Ovary (tissue), 9 donors: ENCODE results near the gene LRRC49. TPM values are rescaled to one million over a fixed set of nuclear protein-coding genes. Genes with fewer than 3 reads are reported as not detected.

Source experiments
- DNase-seq, 5 donors: peaks; one replicate each; pipeline ENCODE4 v3.0.0-alpha.2; 2019 to 2020
- H3K27ac ChIP-seq, 2 donors: fragments of 200-600 bp; one replicate each; pipeline versions ENCODE4 v1.5.1 to v1.8.0; 2019 to 2022
- H3K27me3 ChIP-seq: fragments of 200-600 bp; one replicate; pipeline ENCODE4 v1.8.0; 2022
- H3K36me3 ChIP-seq: fragments of 200-600 bp; sonication (generic); one replicate; pipeline ENCODE4 v1.5.1; 2019
- H3K4me1 ChIP-seq: one replicate; pipeline ENCODE4 v1.8.1; 2013; ENCODE audit warnings: mild to moderate bottlenecking, moderate library complexity; ENCODE audit not compliant: insufficient read depth
- H3K4me3 ChIP-seq: fragments of 200-600 bp; sonication (generic); one replicate; pipeline ENCODE4 v1.5.1; 2017
- H3K9me3 ChIP-seq, 2 donors: fragments of 200-600 bp in 1 of 2; sonication (generic) in 1 of 2; one replicate each; pipeline versions ENCODE4 v1.5.1 to v1.8.1; 2013 to 2019; ENCODE audit warnings: mild to moderate bottlenecking in 1 of 2, moderate library complexity in 1 of 2
- EP300 ChIP-seq: sonication (generic); formaldehyde crosslinking; IDR thresholded peaks from one replicate; pipeline ENCODE4 v1.6.1; 2017; ENCODE audit warnings: antibody characterized with exemption
- POLR2A ChIP-seq: fragments of 450-650 bp; IDR thresholded peaks from one replicate; pipeline ENCODE4 v1.6.1; 2017; ENCODE audit warnings: antibody characterized with exemption, mild to moderate bottlenecking, moderate library complexity
- WGBS, 3 donors: extraction: QIAGEN DNeasy Blood & Tissue Kit in 1 of 3; methylation state at CpG; one replicate each; pipeline versions ENCODE4 v1.1.5 to v1.1.7; 2013 to 2017; 5-methylcytosine and 5-hydroxymethylcytosine counted together
- intact Hi-C, 4 donors: fragments of 100-400 bp; cut with DNase I; formaldehyde crosslinking; loops; one replicate each; pipeline versions ENCODE4 v1.11.0 to v1.15.1; 2022 to 2023
- polyA plus RNA-seq, 2 donors: library from polyadenylated mRNA; stranded (reverse); fragments of 200-250 nt in 1 of 2; fragments of 350-450 nt in 1 of 2; fragmentation: Illumina TruSeq in 1 of 2; extraction: RNeasy Lipid Tissue Mini Kit (QIAGEN cat#74804) in 1 of 2; gene quantifications; one replicate each; pipeline ENCODE4 v1.2.3, GENCODE V29; 2013 to 2014
- total RNA-seq, 7 donors: library from RNA; depleted of rRNA in 2 of 7; stranded (reverse); fragments of >200 nt in 2 of 7; fragmentation: NEBNext Ultra II Directional in 3 of 7; extraction: Animal tissue kit (Norgen Biotek cat#: 25700) in 3 of 7; gene quantifications; one replicate each; pipeline versions ENCODE4 v1.1.0 to v1.2.4, GENCODE V29; 2016 to 2023
- TF ChIP-seq, protein P1 (sequence below), 3 donors: fragments of 450-650 bp in 2 of 3; fragments of 200-600 bp in 1 of 3; IDR thresholded peaks; one replicate each; pipeline versions ENCODE4 v1.5.1 to v1.8.0; 2016 to 2022; ENCODE audit warnings: antibody characterized with exemption in 3 of 3, mild to moderate bottlenecking in 1 of 3
- donor health status: DM: no; HTN: no; CAD: no; lungs with moderate emphysema.
- donor health status: DM: no; HTN: no; CAD: no.
- donor health status: Bipolar disorder and iron deficiency.
- donor health status: DM: yes; HTN: yes; CAD: no.
- donor health status: DM: no; HTN: no; CAD: no.
- donor health status: DM: yes; HTN: yes; CAD: no.

The LRRC49 gene
- total and polyA plus RNA-seq, 9 donors = 11.9 to 34.6 (median 16.1) TPM

DNA sequence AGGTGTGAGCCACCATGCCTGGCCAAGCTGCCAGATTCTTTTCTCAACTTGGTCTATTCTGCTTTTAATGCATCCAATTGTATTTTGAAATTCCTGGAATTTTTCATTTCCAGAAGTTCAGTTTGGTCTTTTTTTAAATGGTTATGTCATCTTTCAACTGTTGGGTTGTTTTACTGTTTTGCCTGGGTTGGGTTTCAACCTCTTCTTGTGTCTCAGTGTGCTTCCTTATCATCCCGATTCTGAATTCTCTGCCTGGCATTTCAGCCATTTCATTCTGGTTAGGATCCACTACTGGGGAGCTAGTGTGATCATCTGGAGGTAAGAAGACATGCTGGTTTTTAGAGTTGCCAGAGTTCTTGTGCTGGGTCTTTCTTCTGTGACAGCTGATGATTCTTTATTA is 61.5 kb downstream of the LRRC49 start:
- H3K4me3 ChIP-seq = no peak overlapping the region
- intact Hi-C loops = no loop called here
- no peak for DNase-seq
- 65 to 73% (median 69%) methylated on average over 1 of the region's 1 CpG for WGBS, 3 donors
- no peak overlapping the region for H3K27ac ChIP-seq
- H3K9me3 ChIP-seq = no peaks in the 10 kb centered on the region
- H3K36me3 ChIP-seq = no peaks in the 10 kb centered on the region
- no peaks in the 10 kb centered on the region for H3K27me3 ChIP-seq
- no peaks in the 10 kb centered on the region for H3K4me1 ChIP-seq
- TF ChIP-seq, protein P1, sequence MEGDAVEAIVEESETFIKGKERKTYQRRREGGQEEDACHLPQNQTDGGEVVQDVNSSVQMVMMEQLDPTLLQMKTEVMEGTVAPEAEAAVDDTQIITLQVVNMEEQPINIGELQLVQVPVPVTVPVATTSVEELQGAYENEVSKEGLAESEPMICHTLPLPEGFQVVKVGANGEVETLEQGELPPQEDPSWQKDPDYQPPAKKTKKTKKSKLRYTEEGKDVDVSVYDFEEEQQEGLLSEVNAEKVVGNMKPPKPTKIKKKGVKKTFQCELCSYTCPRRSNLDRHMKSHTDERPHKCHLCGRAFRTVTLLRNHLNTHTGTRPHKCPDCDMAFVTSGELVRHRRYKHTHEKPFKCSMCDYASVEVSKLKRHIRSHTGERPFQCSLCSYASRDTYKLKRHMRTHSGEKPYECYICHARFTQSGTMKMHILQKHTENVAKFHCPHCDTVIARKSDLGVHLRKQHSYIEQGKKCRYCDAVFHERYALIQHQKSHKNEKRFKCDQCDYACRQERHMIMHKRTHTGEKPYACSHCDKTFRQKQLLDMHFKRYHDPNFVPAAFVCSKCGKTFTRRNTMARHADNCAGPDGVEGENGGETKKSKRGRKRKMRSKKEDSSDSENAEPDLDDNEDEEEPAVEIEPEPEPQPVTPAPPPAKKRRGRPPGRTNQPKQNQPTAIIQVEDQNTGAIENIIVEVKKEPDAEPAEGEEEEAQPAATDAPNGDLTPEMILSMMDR (IDR thresholded peaks at IDR 0.05) = no peak
- no peak for TF ChIP-seq EP300
- no peak for TF ChIP-seq POLR2A

DNA sequence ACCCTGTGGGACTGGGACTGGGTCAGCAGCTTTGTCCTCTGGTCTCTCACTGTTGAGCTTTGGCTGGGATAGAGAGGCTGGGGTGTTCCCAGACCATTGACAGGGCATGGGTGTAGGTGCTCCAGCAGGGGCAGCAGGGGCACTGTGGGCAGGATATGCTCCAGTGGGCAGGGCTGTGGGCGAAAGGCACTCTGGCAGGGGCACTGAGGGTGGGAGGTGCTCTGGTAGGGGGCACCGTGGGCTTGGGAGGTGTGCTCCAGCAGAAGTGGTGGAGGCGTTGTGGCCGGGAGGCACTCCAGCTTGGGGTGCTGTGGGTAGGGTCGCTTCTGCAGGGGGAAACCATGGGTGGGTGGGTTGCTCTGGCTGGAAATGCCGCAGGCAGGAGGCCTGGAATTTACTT is 62.1 kb downstream of the LRRC49 start:
- Histone ChIP-seq H3K4me3 (no peak overlapping the region), H3K27ac (no peak overlapping the region), H3K36me3 (no peaks in the 10 kb centered on the region), H3K9me3 (no peaks in the 10 kb centered on the region), H3K4me1 (no peaks in the 10 kb centered on the region), H3K27me3 (no peaks in the 10 kb centered on the region)
- WGBS, 3 donors = 92 to 99% (median 94%) methylated on average over 6 of the region's 6 CpGs
- no peak for TF ChIP-seq EP300
- TF ChIP-seq, protein P1 (IDR thresholded peaks at IDR 0.05) = no peak
- TF ChIP-seq POLR2A = no peak
- DNase-seq = no peak
- intact Hi-C loops = no loop called here

DNA sequence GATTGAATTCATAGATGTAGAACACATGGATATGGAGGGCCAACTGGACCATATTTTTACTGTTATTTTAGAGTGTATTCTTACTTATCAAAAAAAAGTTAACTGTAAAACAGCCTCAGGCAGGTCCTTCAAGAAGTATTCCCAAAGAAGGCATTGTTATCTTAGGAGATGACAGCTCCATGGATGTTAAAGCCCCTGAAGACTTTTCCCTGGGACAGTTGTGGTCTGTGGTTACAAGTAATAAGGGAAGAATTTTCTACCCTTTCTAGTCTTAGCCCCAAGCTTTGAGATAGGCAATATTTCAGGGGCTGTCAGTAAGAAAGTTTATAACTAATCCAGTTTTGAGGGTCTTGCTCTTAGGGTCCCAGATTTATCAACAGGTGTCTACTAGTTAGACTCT is 62.5 kb downstream of the LRRC49 start:
- no peak for DNase-seq
- Histone ChIP-seq H3K4me3 (no peak overlapping the region), H3K9me3 (no peaks in the 10 kb centered on the region), H3K36me3 (no peaks in the 10 kb centered on the region), H3K27me3 (no peaks in the 10 kb centered on the region), H3K27ac (no peak overlapping the region), H3K4me1 (no peaks in the 10 kb centered on the region)
- intact Hi-C loops = no loop called here
- TF ChIP-seq POLR2A (no peak), EP300 (no peak)
- TF ChIP-seq, protein P1 (IDR thresholded peaks at IDR 0.05) = no peak

DNA sequence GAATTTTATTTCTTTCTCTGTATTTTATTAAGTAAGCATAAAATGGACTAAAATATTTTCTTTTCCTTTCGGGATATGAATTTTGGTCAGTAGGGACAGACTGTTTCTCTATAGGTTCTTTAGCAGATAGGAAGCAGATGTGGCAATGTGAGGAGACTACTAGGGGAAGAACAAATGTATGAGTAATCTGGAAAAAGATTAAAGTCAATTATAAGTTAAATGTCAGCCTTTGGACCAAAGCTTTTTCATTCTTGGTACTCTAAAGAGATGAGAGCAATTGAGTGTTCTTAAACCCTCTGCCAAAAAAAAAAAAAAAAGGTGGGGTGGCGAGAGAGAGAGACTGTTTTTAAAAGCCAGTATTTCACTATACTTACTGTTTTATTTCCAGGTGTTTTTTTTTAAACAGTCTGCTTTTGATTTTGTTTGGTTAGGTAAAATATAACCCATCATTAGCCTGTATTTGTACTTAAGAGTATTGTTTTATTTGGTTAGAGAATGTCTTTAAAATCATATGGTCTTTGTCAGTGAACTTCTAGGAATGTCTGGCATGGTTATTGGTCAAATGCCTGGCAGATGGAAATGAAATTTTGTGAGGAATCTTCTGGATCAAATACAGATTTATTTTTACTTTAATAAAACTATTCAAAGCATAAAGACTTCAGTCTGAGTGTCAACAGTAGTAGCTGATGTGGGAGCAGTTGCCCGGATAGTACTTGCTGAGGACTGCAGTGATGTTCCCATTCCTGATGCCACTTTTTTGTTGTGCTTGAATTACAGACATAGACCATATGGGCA is 63.8 kb downstream of the LRRC49 start:
- Histone ChIP-seq H3K27me3 (no peaks in the 10 kb centered on the region), H3K4me3 (no peak overlapping the region), H3K4me1 (no peaks in the 10 kb centered on the region), H3K9me3 (no peaks in the 10 kb centered on the region), H3K27ac (no peak overlapping the region), H3K36me3 (no peaks in the 10 kb centered on the region)
- DNase-seq = no peak
- 45 to 65% (median 49%) methylated on average over 3 of the region's 3 CpGs for WGBS, 3 donors
- intact Hi-C loops = no loop called here
- TF ChIP-seq EP300 (no peak), POLR2A (no peak)
- TF ChIP-seq, protein P1 (IDR thresholded peaks at IDR 0.05) = no peak
